Daoy (cell line): ENCODE measurements around the gene CTNNBIP1. TPM values are rescaled to one million over a fixed set of nuclear protein-coding genes. Genes with fewer than 3 reads are reported as not detected.
"Not testable (repeated sequence)": the region's sequence is repeated elsewhere in the genome, so short reads cannot be mapped to it uniquely, and the experiment has no call there.

ENCODE experiments used
- DNase-seq: peaks from one replicate; pipeline ENCODE4 v3.0.0-alpha.2; 2015; ENCODE audit warnings: low read depth
- total RNA-seq: library from RNA; depleted of rRNA; stranded (reverse); fragments of >200 nt; shearing (Covaris generic); gene quantifications from 2 replicates; pipeline ENCODE4 v1.2.3, GENCODE V29; 2014; rRNA removed

CTNNBIP1 gene
- 17.0 and 24.3 TPM in 2 replicates for total RNA-seq

DNA sequence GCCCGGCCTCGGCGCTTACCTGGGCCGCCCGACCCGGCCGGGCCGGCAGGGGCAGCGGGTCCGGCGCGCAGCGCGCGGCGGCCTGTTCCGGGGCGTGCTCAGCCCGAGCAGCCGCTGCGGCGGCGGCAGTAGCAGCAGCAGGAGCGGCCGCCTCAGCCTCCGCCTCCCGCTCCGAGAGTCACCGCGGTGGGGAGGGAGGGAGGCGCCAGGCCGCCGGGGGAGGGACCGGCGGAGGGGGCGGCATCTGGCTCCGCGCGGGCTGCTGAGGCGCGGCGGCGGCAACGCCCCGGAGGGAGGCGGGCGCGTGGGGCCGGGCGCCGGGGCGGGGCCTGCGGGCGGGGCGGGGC is at the start of gene CTNNBIP1:
Gene CTNNBIP1 (minus strand): TSS at position 194 of the 347 bp plus-strand sequence. CDS start 38,205 bp downstream, outside the sequence.
- no peak for DNase-seq

DNA sequence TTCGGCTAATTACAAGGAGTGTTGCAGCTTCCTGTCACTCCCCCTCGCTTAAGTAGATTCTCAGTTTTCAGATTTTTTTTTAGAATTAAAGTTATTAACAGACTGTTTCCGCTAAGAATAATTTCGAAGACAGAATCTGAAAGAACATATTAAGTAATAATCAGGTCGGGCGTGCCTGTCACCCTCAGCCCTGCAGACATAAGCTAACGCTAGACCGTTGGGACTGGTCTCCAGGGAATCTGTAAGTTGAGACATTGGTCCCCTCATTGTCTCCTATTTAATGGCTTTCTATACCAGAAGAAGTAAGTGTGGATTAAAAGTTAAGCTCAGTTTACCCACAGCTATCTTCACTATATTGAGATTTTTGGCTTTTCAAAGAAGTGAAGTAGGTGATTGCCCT is 47.7 kb upstream of the CTNNBIP1 start:
- no peak for DNase-seq

- no peak for DNase-seq
These were observed 36.2 kb upstream of the CTNNBIP1 start for GRCh38 chr1:9946315-9946714.

- DNase-seq: peak; percentile 97
These were observed 33.1 kb upstream of the CTNNBIP1 start, which contains the start of the genes LZIC and NMNAT1 for GRCh38 chr1:9942939-9943788. Gene LZIC, minus strand, starts transcription at chr1:9943391. Its CDS starts 6,772 bp downstream, at chr1:9936619. Gene NMNAT1, plus strand, starts transcription at chr1:9943475. Its CDS starts 28,599 bp downstream, at chr1:9972074.

GRCh38 chr1:9942399-9942938 is 32.4 kb upstream of the CTNNBIP1 start:
- DNase-seq: peak; percentile 51

DNA sequence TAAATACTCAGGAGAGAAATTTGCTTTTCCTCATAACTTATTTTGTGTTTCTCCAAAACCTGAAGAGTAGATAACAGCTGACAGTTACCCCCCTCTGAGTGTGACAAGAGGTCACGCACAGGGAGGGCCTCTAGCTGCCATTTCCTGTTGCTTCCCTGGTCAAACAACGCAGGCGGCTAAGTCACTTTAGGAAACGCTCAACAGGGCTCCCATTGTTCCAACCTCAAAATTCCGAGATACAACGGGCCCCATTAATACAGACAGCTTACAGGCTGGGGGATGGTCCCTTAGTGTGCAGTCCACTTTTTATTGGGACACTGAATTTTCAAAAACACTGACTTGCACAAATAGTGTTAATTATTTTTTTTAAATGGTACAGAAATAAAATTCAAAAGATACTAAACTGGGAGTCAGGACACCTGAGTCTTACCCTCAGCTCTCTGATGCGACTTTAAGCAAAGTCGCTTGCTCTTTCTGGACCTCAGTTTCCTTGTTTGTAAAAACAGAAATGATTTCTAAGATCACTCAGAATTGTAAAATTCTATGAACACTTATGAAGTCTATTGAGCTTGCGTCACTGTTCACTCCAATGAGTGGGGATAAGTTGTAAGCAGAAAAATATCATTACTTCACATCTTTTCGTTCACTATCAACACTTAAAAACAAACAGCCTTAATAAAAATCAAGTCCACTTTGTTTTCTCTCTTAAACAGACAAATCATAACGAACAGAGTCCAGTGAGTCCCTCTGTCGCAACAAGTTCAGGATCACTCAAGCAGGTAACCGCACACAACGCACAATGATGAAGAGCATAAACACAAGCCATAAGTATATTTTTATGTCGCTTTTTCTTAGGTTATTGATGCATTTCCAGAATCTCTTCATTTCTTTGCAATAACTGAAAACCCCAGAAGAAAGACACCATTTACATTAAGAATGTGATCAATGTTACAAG is 19.6 kb upstream of the CTNNBIP1 start:
- no peak for DNase-seq

- DNase-seq: no peak
These were observed 17.2 kb upstream of the CTNNBIP1 start for GRCh38 chr1:9927259-9927658.

DNA sequence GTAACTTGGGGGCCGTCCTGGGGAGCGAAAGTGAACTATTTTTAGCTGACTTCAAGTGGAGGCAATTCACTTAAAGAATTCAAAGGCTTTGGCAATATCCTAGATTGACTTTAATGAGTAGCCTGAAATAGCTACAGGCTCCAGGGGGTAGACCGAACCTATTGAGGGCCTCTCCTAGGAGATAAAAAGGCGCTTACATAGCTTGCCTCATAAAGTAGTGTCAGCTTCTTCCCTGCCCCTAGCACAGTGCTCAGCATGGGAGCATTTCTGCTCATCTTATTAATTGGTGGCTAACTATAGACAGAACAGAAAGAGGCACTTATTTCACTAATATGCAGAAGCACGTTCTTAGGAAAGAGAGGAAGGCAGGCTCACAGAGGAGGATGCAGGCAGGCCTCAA is 12.3 kb upstream of the CTNNBIP1 start:
- DNase-seq: no peak

GRCh38 chr1:9920606-9921005 is 10.5 kb upstream of the CTNNBIP1 start:
- DNase-seq: no peak

DNA sequence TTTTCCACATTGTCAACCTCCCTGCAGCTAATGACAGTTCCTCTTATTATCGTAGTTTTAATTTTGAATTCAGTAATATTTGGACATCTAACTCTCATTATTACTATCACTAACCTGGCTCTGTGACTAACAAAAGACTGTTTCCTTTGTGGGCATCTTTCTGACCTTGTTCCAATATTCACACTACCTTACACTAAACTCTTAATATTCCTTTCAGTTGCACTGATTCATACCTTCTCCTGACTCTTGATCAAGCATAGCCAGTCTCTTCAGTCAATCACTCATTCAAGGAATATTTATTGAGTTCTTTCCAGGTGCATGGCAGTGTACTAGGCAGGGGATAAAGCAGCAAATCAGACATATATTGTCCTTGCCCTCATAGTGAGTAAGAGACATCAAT is 7.8 kb upstream of the CTNNBIP1 start:
- DNase-seq: no peak

GRCh38 chr1:9917495-9917894 is 7.4 kb upstream of the CTNNBIP1 start:
- not testable (repeated sequence) for DNase-seq

DNA sequence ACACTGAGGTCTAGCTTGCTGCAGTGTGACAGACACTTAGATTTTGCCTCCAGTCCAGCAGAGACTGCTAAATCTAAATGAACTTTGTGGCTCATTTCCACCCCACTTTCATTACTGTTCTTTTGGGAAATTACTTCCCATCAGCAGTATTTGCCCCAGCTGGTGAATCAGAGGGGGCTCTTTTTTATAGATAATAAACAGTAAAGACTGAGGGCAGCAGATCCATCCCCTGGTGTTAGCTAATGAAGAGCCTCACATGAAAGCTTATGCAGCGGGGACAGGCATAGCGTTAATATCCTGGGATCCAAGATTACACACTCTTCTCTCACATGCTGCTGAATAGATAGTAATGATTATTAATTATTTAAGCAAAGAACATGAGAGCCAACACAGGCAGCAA is 6.4 kb upstream of the CTNNBIP1 start:
- no peak for DNase-seq

- DNase-seq: no peak
These were observed 4.5 kb upstream of the CTNNBIP1 start for GRCh38 chr1:9914610-9914937.

GRCh38 chr1:9912264-9912936 is 2.3 kb upstream of the CTNNBIP1 start:
- DNase-seq: no peak

DNA sequence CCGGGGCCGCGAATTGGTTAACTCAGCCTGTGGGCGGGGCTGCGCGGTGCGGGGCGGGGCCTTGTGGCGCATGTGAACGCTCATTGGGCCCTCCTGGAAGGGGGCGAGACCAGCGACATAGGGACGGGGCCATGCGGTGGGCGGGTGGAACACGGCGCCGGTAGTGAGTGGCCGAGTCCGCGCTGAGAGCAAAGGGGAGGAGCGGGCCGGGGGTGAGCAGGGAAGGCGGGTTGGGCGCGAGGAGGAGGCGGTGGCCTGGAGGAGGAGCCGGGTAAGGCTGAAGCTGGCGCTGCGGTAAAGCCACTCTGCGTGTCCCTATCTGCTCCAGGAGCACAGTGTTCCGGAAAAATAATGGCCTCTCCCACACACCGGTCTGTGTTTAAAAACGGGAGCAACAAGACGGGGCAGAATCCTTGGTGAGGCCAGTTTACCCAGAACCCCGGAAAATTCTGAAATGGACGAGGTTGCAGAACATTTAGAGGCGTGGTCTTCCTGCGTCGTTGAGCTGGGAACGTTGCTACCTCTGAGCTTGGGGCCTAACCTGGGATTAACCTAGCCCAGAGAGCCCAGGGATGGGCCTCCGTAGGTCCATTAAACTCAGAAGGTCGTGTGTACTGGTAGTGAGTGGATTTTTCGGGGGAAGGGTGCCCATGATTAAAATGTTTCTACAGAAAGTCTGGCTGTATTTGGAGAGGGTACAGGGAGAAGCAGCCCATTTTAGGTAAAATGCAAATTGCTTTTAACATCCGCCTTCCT is 532 bp upstream of the CTNNBIP1 start:
- DNase-seq: peak; percentile 100

GRCh38 chr1:9909234-9910046 is 629 bp downstream of the CTNNBIP1 start:
- peak; percentile 39 for DNase-seq

DNA sequence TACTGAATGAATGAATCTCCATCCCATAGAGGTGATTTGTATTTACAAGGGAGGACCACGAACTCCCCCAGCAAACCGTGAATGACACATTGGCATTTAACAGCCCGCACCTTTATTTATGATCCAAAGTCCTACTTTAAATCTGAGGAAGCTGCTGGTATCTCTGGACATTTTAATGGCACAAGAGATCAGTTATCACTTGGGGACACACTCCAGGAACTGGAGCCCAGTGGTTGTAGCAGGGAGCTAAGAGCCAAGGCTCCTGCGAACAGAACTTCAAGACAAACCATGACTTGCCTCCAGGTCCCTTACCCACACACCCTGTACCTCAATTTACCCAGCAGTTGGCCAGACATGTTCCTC is 1.2 kb downstream of the CTNNBIP1 start:
- no peak for DNase-seq

DNA sequence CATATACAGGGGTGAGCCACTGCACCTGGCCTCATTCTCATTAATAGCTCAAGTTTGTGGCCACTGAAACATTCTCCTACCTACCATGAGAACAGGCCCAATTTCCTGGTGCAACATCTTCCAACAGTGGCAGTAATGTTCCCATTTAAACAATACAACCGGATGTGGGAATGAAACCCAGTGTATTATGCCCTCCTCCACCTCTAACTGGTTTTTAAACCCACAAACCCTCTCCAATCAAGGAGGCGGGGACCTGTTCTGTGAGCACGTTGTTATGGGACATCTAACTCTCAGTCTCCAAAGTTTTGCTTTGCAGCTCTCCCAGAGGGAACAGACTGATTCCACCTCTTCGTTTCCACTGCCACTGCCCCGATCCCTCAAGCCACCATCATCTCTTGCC is 2.6 kb downstream of the CTNNBIP1 start:
- peak; percentile 43 for DNase-seq

DNA sequence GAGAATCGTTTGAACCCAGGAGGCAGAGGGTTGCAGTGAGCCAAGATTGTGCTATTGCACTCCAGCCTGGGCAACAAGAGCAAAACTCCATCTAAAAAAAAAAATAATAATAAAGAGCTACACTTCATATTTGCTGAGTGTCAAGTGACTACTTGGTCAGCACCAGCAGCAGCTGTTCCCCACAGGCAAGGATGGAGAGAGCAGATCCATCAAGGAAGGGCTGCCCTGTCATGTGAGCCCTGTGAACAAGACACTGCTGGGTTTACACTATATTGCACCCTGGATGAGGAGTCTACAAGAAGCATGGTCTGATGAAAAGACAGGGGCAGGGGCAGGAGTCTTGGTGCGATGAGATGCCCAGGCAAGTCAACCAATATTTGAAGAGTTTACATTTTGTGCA is 3.6 kb downstream of the CTNNBIP1 start:
- DNase-seq: no peak

- peak; percentile 57 for DNase-seq
These were observed 5.1 kb downstream of the CTNNBIP1 start for GRCh38 chr1:9905010-9905409.
